GM19324 (cell line): ENCODE measurements around the gene TNK2.
"Not testable (repeated sequence)": the region's sequence is repeated elsewhere in the genome, so short reads cannot be mapped to it uniquely, and the experiment has no call there.

Experiments
- ATAC-seq: cut with Tn5 transposase; IDR thresholded peaks from one replicate; pipeline ENCODE4 v1.9.1; 2021; ENCODE audit warnings: mild to moderate bottlenecking, moderate library complexity; ENCODE audit not compliant: unreplicated experiment, low FRiP score

The TNK2 gene

DNA sequence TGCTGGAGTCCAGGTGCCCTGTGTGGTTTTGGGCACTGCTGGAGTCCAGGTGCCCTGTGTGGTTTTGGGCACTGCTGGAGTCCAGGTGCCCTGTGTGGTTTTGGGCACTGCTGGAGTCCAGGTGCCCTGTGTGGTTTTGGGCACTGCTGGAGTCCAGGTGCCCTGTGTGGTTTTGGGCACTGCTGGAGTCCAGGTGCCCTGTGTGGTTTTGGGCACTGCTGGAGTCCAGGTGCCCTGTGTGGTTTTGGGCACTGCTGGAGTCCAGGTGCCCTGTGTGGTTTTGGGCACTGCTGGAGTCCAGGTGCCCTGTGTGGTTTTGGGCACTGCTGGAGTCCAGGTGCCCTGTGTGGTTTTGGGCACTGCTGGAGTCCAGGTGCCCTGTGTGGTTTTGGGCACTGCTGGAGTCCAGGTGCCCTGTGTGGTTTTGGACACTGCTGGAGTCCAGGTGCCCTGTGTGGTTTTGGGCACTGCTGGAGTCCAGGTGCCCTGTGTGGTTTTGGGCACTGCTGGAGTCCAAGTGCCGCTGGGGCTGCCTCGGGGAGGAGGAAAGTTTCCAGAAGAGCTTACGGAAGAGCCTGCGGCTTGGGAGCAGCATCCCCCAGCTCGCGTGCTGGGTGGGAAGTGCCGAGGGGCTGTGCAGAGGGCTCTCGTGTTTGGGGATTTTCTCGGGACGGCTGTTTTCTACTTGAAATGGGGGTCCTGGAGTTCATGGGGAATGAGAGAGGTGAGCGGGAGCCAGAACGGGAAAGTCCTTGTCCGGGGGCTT, 83.7 kb downstream of the TNK2 start:
- ATAC-seq = not testable (repeated sequence)

- ATAC-seq = no peak
Observed at GRCh38 chr3:195823999-195824398, 84.4 kb downstream of the TNK2 start.

- no peak for ATAC-seq
Observed at GRCh38 chr3:195823280-195823679, 85.1 kb downstream of the TNK2 start.

- no peak for ATAC-seq
Observed at GRCh38 chr3:195822131-195822696, 86.1 kb downstream of the TNK2 start.

GRCh38 chr3:195821403-195822130, 86.8 kb downstream of the TNK2 start:
- no peak for ATAC-seq

DNA sequence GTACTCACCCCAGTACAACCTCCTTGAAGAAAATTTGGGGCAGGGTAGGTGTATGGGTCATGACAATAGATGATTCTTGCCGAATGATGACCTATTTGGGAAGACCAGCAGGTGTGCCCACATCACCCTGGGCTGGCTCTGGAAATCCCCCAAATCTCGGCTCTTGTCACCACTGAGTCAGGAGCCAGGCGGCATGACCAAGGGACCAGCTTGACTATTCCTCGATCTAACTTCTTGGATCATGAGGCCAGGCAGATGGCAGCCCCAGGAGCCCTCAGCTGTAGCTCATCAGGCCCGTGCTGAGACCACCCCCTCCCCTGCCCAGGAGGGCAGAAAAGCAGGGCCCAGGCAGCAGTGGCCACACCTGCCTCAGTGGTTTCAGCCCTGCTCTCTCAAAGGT, 87.5 kb downstream of the TNK2 start:
- no peak for ATAC-seq

GRCh38 chr3:195820186-195820585, 88.2 kb downstream of the TNK2 start:
- ATAC-seq = no peak

GRCh38 chr3:195818301-195818700, 90.0 kb downstream of the TNK2 start:
- ATAC-seq = no peak

DNA sequence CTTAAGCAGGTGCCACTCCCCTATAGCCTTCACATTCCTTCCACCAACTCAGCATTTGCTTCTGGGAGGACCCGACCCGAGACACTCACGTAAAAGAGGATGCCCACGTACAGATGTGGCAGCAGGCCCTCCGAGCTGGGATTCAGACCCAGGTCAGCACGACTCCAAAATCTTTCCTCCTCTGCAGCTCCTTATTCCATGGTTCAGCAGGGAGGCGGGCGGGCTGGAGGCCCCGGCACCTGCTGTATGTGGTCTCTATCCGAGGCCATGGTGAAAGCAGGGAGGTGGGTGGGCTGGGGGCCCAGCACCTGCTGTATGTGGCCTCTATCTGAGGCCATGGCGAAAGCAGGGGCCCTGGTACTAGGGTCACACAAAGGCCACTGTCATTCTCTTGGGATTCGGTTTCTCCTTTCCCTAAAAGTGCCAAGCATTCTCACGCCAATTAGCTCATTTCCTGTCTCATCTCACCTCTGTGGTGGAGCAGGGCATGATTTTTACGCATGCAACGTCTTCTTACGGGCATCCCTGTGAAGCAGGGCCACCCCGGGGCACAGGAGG, 90.7 kb downstream of the TNK2 start:
- ATAC-seq = no peak

GRCh38 chr3:195816276-195816913, 92.0 kb downstream of the TNK2 start:
- ATAC-seq = not testable (repeated sequence)

DNA sequence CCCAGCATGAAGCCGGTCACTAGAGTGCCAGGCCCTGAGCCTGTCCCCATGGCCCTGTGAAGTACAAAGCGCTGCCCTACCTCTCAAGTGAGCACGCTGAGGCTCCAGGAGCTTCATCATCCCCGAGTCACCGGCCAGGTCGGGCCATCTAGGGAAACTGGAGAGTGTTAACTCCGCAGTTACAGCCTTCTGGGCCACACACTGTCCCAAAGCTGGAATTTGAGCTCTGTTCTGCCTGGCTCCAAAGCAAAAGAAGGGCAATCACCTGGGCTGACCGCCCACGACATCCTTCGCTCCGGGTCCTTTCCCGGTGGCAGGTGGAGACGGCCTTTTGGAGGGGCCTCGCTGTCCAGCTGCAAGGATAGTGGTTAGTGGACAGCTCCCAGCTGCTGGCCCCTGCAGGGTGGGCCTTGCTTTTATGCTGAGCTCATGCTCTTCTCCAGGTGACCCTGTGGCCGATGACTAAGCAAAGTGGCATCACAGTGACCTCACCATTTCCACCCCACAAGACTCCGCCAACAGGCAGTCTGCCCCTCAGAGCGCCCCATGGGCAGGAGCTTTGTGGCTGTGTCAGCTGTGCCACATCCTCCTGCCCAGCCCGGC, 93.1 kb downstream of the TNK2 start:
- ATAC-seq = no peak

DNA sequence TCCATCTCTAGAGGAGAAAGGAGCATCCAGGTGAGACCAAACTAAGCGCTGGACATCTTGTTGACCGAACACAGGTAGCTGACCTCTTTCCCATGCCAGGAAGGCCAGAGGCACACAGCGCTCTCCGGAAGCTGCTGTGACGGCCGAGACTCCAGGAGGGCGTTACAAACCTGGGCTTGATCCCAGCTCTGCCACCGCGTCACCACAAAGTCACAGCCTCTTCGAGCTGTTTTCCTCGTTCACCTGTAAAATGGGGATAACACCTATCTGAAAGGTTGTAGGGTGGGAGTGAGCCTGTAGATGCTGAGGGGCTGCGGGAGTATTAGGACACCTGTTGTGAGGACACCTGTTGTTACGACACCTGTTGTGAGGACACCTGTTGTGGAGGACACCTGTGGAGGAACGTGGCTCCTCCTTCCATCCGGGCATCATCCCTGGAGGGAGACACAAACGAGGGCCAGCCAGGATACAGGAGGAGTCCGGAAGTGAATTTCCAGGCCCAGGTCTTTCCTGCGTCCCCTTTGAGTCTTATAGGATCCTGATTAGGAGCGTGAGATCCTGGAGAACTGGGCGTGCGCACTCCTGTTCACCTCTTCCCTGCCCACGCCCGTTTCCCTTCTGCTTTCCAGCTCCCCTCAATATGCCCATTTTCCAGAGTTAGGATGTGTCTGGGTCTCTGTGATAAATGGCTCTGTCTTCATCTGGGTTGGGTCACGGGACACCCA, 94.3 kb downstream of the TNK2 start:
- ATAC-seq = no peak
